Adipocyte (in vitro differentiated cells): ENCODE data around the gene STK16.
"Not testable (repeated sequence)": the region's sequence is repeated elsewhere in the genome, so short reads cannot be mapped to it uniquely, and the experiment has no call there.

ENCODE experiments used
- DNase-seq: peaks from one replicate; pipeline ENCODE4 v3.0.0-alpha.2; 2015; ENCODE audit warnings: low read depth
- H3K27me3 ChIP-seq: replicated peaks from 2 replicates; pipeline ENCODE4 v1.7.0; 2013; ENCODE audit warnings: mild to moderate bottlenecking, low read length, moderate library complexity; ENCODE audit not compliant: control insufficient read depth, insufficient read depth
- H3K36me3 ChIP-seq: 2 replicates; pipeline ENCODE4 v1.7.0; 2013; ENCODE audit warnings: low read length, mild to moderate bottlenecking, moderate library complexity; ENCODE audit not compliant: control insufficient read depth, insufficient read depth, severe bottlenecking
- H3K4me1 ChIP-seq: 2 replicates; pipeline ENCODE4 v1.7.0; 2013; ENCODE audit warnings: mild to moderate bottlenecking, low read length, moderate library complexity; ENCODE audit not compliant: control insufficient read depth, insufficient read depth
- H3K4me3 ChIP-seq: 2 replicates; pipeline ENCODE4 v1.7.0; 2013; ENCODE audit warnings: mild to moderate bottlenecking, low read length, moderate library complexity
- H3K9ac ChIP-seq: 2 replicates; pipeline ENCODE4 v1.7.0; 2013; ENCODE audit warnings: mild to moderate bottlenecking, low read length, moderate library complexity
- H3K9me3 ChIP-seq: 2 replicates; pipeline ENCODE4 v1.7.0; 2013; ENCODE audit warnings: mild to moderate bottlenecking, low read length, moderate library complexity; ENCODE audit not compliant: control insufficient read depth

The STK16 gene

GRCh38 chr2:219285894-219286425, 40.7 kb downstream of the STK16 start:
- no peaks in the 10 kb centered on the region for H3K9me3 ChIP-seq
- H3K27me3 ChIP-seq = no peaks in the 10 kb centered on the region
- H3K4me3 ChIP-seq = no peak overlapping the region
- peak; percentile 49 for DNase-seq
- H3K9ac ChIP-seq = peak overlapping the region; percentile 51
- peaks cover 38% of the 10 kb centered on the region for H3K36me3 ChIP-seq
- peaks cover 27% of the 10 kb centered on the region for H3K4me1 ChIP-seq

GRCh38 chr2:219286436-219287115, 41.3 kb downstream of the STK16 start:
- H3K4me3 ChIP-seq = no peak overlapping the region
- peak; percentile 41 for DNase-seq
- H3K9ac ChIP-seq = peak overlapping the region; percentile 51

GRCh38 chr2:219287116-219287440, 41.8 kb downstream of the STK16 start:
- H3K36me3 ChIP-seq = peaks cover 27% of the 10 kb centered on the region
- H3K4me3 ChIP-seq, H3K27me3 ChIP-seq, H3K9me3 ChIP-seq, DNase-seq: not testable (repeated sequence)
- peak overlapping the region; percentile 51 for H3K9ac ChIP-seq
- peaks cover 27% of the 10 kb centered on the region for H3K4me1 ChIP-seq

More at GRCh38 chr2:219286436-219287115, 41.3 kb downstream of the STK16 start:
- H3K36me3 ChIP-seq = peaks cover 32% of the 10 kb centered on the region
- no peaks in the 10 kb centered on the region for H3K27me3 ChIP-seq
- H3K9me3 ChIP-seq = no peaks in the 10 kb centered on the region
- H3K4me1 ChIP-seq = peaks cover 27% of the 10 kb centered on the region

GRCh38 chr2:219287580-219288265, 42.4 kb downstream of the STK16 start:
- H3K4me1 ChIP-seq = peaks cover 27% of the 10 kb centered on the region
- no peak for DNase-seq

GRCh38 chr2:219289195-219289536, 43.9 kb downstream of the STK16 start:
- peak overlapping the region; percentile 48 for H3K4me3 ChIP-seq
- peaks cover 33% of the 10 kb centered on the region for H3K4me1 ChIP-seq
- no peaks in the 10 kb centered on the region for H3K9me3 ChIP-seq
- peak overlapping the region; percentile 73 for H3K9ac ChIP-seq
- peaks cover 8% of the 10 kb centered on the region for H3K36me3 ChIP-seq
- DNase-seq = no peak
- no peaks in the 10 kb centered on the region for H3K27me3 ChIP-seq

More at GRCh38 chr2:219287580-219288265, 42.4 kb downstream of the STK16 start:
- no peaks in the 10 kb centered on the region for H3K9me3 ChIP-seq
- no peaks in the 10 kb centered on the region for H3K27me3 ChIP-seq
- no peak overlapping the region for H3K9ac ChIP-seq
- no peak overlapping the region for H3K4me3 ChIP-seq
- peaks cover 21% of the 10 kb centered on the region for H3K36me3 ChIP-seq

GRCh38 chr2:219289537-219290361, 44.5 kb downstream of the STK16 start:
- peak; percentile 94 for DNase-seq
- peaks cover 37% of the 10 kb centered on the region for H3K4me1 ChIP-seq
- peak overlapping the region; percentile 73 for H3K9ac ChIP-seq
- no peaks in the 10 kb centered on the region for H3K9me3 ChIP-seq
- peaks cover 3% of the 10 kb centered on the region for H3K36me3 ChIP-seq
- peak overlapping the region; percentile 48 for H3K4me3 ChIP-seq
- no peaks in the 10 kb centered on the region for H3K27me3 ChIP-seq

GRCh38 chr2:219290381-219291171, 45.3 kb downstream of the STK16 start:
- no peaks in the 10 kb centered on the region for H3K9me3 ChIP-seq
- DNase-seq = no peak

GRCh38 chr2:219291394-219291793, 46.1 kb downstream of the STK16 start:
- no peak overlapping the region for H3K4me3 ChIP-seq
- H3K9me3 ChIP-seq = no peaks in the 10 kb centered on the region
- DNase-seq = no peak
- peaks cover 34% of the 10 kb centered on the region for H3K4me1 ChIP-seq
- no peaks in the 10 kb centered on the region for H3K36me3 ChIP-seq
- H3K9ac ChIP-seq = no peak overlapping the region
- no peaks in the 10 kb centered on the region for H3K27me3 ChIP-seq

More at GRCh38 chr2:219290381-219291171, 45.3 kb downstream of the STK16 start:
- no peak overlapping the region for H3K4me3 ChIP-seq
- H3K27me3 ChIP-seq = no peaks in the 10 kb centered on the region
- H3K36me3 ChIP-seq = no peaks in the 10 kb centered on the region
- H3K4me1 ChIP-seq = peaks cover 39% of the 10 kb centered on the region
- no peak overlapping the region for H3K9ac ChIP-seq

GRCh38 chr2:219291910-219292490, 46.7 kb downstream of the STK16 start:
- no peaks in the 10 kb centered on the region for H3K36me3 ChIP-seq
- no peaks in the 10 kb centered on the region for H3K9me3 ChIP-seq
- H3K9ac ChIP-seq = no peak overlapping the region
- H3K4me1 ChIP-seq = peaks cover 28% of the 10 kb centered on the region
- no peak for DNase-seq
- H3K4me3 ChIP-seq = no peak overlapping the region
- H3K27me3 ChIP-seq = no peaks in the 10 kb centered on the region

GRCh38 chr2:219292616-219293015, 47.3 kb downstream of the STK16 start:
- DNase-seq = no peak
- Histone ChIP-seq H3K36me3 (no peaks in the 10 kb centered on the region), H3K4me1 (peaks cover 27% of the 10 kb centered on the region), H3K4me3 (no peak overlapping the region), H3K9me3 (no peaks in the 10 kb centered on the region), H3K27me3 (no peaks in the 10 kb centered on the region), H3K9ac (no peak overlapping the region)
